CD4-positive, alpha-beta T cell (primary cell): ENCODE data around the gene SLC13A3. TPM values are rescaled to one million over a fixed set of nuclear protein-coding genes. Genes with fewer than 3 reads are reported as not detected.

ENCODE experiments used
- ATAC-seq: fragments of 200-7000 bp; cut with Tn5 transposase; one replicate; pipeline ENCODE4 v1.10.0; 2022; ENCODE audit warnings: mild to moderate bottlenecking; ENCODE audit not compliant: poor library complexity
- CTCF ChIA-PET: fragments of 350-600 bp; sonication (Branson Sonifier 250); formaldehyde crosslinking; loops from one replicate; lab custom pipeline; 2021; ENCODE audit warnings: antibody characterized with exemption, inconsistent platforms; lab: Charles Lee
- POLR2A ChIA-PET: fragments of 350-600 bp; sonication (Branson Sonifier 250); formaldehyde crosslinking; loops from one replicate; lab custom pipeline; 2021; ENCODE audit warnings: antibody characterized with exemption, inconsistent platforms; lab: Charles Lee
- DNase-seq, 14 experiments: peaks; one replicate each; pipeline ENCODE4 v3.0.0-alpha.2; 2013 to 2020; ENCODE audit warnings: mixed read lengths in 2 of 14
- H3K27ac ChIP-seq, 2 donors: one replicate each; pipeline versions ENCODE4 v1.5.1 to v1.7.0; 2013; ENCODE audit warnings: low read length in 2 of 2, low read depth in 1 of 2, mild to moderate bottlenecking in 1 of 2
- H3K27me3 ChIP-seq, 2 experiments: 1 replicate in 1 of 2; 2 replicates in 1 of 2; pipeline versions ENCODE4 v1.6.1 to v1.7.0; 2013; ENCODE audit warnings: low read length in 2 of 2, control low read depth in 1 of 2, mild to moderate bottlenecking in 1 of 2, moderate library complexity in 1 of 2; ENCODE audit not compliant: insufficient read depth in 2 of 2, control insufficient read depth in 1 of 2
- H3K36me3 ChIP-seq: one replicate; pipeline ENCODE4 v1.6.1; 2013; ENCODE audit warnings: low read length, control low read depth; ENCODE audit not compliant: insufficient read depth
- H3K4me1 ChIP-seq: one replicate; pipeline ENCODE4 v1.6.1; 2013; ENCODE audit warnings: low read length, control low read depth; ENCODE audit not compliant: insufficient read depth
- H3K4me3 ChIP-seq: one replicate; pipeline ENCODE4 v1.5.1; 2013; ENCODE audit warnings: mild to moderate bottlenecking, low read length, moderate library complexity
- H3K9me3 ChIP-seq, 2 experiments: 1 replicate in 1 of 2; 2 replicates in 1 of 2; pipeline versions ENCODE4 v1.6.1 to v1.7.0; 2013; ENCODE audit warnings: low read length in 2 of 2, mild to moderate bottlenecking in 2 of 2, control low read depth in 1 of 2, moderate library complexity in 1 of 2; ENCODE audit not compliant: control insufficient read depth in 1 of 2, insufficient read depth in 1 of 2
- H3K27ac Mint-ChIP-seq: one replicate; pipeline ENCODE4 v1.8.0; 2020; ENCODE audit warnings: mixed read lengths
- H3K27me3 Mint-ChIP-seq: one replicate; pipeline ENCODE4 v1.8.0; 2021; ENCODE audit warnings: mixed read lengths
- H3K36me3 Mint-ChIP-seq: one replicate; pipeline ENCODE4 v1.8.0; 2021; ENCODE audit warnings: low read depth, mixed read lengths
- H3K4me1 Mint-ChIP-seq: one replicate; pipeline ENCODE4 v1.8.0; 2021; ENCODE audit warnings: low read depth, mixed read lengths
- H3K4me3 Mint-ChIP-seq: one replicate; pipeline ENCODE4 v1.8.0; 2020; ENCODE audit warnings: mild to moderate bottlenecking, mixed read lengths
- H3K9me3 Mint-ChIP-seq: one replicate; pipeline ENCODE4 v1.8.0; 2020; ENCODE audit warnings: mixed read lengths
- intact Hi-C, 2 experiments: fragments of 100-400 bp; cut with DNase I in 1 of 2; cut with micrococcal nuclease in 1 of 2; formaldehyde crosslinking; loops; one replicate each; pipeline versions ENCODE4 v1.15.1 to v1.9.0; 2023 to 2025; cut with DNase I, micrococcal nuclease
- total RNA-seq, 174 experiments: library from RNA in 2 of 174; stranded (reverse) in 2 of 174; gene quantifications; one replicate each; pipeline ENCODE4 v1.2.3 and lab custom pipeline; 2021 to 2026
- TF ChIP-seq, protein P1 (sequence below): fragments of 200-600 bp; IDR thresholded peaks from one replicate; pipeline ENCODE4 v1.8.0; 2022; ENCODE audit warnings: antibody characterized with exemption, mild to moderate bottlenecking

Gene SLC13A3
- total RNA-seq, 2 experiments from 2014 or later = 0.28 TPM; not detected in 1

DNA sequence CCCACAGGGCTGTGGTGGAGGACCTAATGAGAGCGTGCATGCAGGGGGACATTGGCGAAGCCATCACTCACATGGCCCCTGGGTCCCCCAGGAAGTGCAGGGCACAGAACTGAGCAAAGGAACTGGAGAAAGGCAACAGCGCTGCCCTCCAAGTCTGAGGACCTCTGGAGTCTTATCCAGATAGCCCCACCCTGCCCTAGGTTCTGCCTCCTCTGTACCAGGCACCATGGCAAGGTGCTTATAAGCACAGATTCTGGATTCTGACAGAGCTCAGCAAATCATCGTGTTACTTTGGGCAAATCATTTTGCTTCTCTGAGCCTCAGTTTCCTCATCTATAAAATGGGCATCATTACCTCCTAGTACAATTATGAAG, 44.5 kb downstream of the SLC13A3 start:
- CTCF ChIA-PET = no interaction called here
- Mint-ChIP-seq H3K27ac (no peak overlapping the region), H3K27me3 (peaks cover 9% of the 10 kb centered on the region), H3K4me3 (no peak overlapping the region), H3K36me3 (no peaks in the 10 kb centered on the region), H3K9me3 (peaks cover 3% of the 10 kb centered on the region), H3K4me1 (no peaks in the 10 kb centered on the region)
- peaks cover 0 to 2% of the 10 kb centered on the region in 2 experiments for H3K27me3 ChIP-seq
- POLR2A ChIA-PET = no interaction called here
- H3K4me1 ChIP-seq = no peaks in the 10 kb centered on the region
- H3K4me3 ChIP-seq = no peak overlapping the region
- intact Hi-C loops = no loop called here
- TF ChIP-seq, protein P1, sequence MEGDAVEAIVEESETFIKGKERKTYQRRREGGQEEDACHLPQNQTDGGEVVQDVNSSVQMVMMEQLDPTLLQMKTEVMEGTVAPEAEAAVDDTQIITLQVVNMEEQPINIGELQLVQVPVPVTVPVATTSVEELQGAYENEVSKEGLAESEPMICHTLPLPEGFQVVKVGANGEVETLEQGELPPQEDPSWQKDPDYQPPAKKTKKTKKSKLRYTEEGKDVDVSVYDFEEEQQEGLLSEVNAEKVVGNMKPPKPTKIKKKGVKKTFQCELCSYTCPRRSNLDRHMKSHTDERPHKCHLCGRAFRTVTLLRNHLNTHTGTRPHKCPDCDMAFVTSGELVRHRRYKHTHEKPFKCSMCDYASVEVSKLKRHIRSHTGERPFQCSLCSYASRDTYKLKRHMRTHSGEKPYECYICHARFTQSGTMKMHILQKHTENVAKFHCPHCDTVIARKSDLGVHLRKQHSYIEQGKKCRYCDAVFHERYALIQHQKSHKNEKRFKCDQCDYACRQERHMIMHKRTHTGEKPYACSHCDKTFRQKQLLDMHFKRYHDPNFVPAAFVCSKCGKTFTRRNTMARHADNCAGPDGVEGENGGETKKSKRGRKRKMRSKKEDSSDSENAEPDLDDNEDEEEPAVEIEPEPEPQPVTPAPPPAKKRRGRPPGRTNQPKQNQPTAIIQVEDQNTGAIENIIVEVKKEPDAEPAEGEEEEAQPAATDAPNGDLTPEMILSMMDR = no peak
- ATAC-seq (no peak), DNase-seq (no peak)
- no peaks in the 10 kb centered on the region for H3K9me3 ChIP-seq
- H3K36me3 ChIP-seq = no peaks in the 10 kb centered on the region
- H3K27ac ChIP-seq = no peak overlapping the region

DNA sequence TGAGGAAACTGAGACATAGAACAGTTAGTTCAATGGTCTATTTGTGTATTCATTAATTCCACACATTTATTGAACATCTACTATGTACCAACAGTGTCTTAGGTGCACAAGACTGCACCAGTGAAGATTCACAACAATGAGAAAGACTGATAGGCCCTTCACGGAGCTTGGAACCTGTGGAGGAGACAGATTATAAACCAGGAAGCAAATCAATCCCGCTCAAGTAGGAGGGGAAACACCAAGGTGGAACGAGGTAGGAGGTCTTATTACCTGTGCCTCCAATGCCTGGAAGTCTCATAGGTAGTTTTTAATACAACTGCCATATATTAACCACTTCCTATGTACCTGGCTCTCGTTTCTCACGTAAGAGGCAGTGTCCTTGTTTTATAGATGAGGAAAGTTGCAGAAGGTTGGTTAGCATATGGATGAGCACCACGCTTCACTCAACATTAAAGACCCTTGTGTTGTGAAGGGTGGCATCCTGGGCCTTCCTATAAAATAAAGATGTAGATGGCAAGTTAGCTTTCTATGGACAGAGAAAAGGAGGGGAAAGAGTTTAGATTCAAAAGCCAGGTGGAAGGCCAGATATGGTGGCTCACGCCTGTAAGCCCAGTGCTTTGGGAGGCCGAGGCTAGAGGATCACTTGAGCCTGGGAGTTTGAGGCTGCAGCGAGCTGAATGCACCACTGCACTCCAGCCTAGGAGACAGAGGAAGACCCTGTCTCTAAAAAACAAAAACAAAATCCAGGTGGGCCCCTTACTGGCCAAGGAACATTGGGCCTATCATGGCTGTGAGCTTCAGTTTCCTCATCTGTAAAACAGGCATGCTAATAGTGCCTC, 45.1 kb downstream of the SLC13A3 start:
- Histone ChIP-seq H3K27me3 (peaks cover 0 to 2% of the 10 kb centered on the region in 2 experiments), H3K36me3 (no peaks in the 10 kb centered on the region), H3K27ac (no peak overlapping the region), H3K9me3 (no peaks in the 10 kb centered on the region), H3K4me1 (no peaks in the 10 kb centered on the region), H3K4me3 (no peak overlapping the region)
- no peaks in the 10 kb centered on the region for H3K4me1 Mint-ChIP-seq
- no peak overlapping the region for H3K4me3 Mint-ChIP-seq
- no peak for ATAC-seq
- ChIA-PET POLR2A (no interaction called here), CTCF (no interaction called here)
- H3K36me3 Mint-ChIP-seq = no peaks in the 10 kb centered on the region
- H3K27ac Mint-ChIP-seq = no peak overlapping the region
- peaks cover 4% of the 10 kb centered on the region for H3K27me3 Mint-ChIP-seq
- intact Hi-C loops = no loop called here
- TF ChIP-seq, protein P1 = no peak
- peaks cover 3% of the 10 kb centered on the region for H3K9me3 Mint-ChIP-seq
- DNase-seq = no peak

DNA sequence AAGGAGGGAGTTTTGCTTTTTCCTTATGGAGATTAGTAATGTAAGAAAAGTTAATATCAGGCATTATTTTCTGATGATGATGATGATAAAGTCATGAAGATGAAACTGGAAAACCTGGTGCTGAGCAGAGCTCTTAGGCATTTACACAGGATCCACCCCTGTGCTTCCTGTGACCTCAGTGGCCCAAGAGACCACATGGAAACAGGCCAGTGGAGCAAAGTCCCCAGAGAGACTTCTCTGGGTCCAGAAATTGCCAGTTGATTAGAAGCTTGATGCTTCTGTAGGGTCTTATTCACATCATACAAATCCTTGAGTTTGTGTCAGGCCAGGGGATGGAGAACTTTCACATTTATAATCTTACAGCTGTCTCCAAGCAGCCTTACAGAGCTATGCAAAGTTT, 46.1 kb downstream of the SLC13A3 start:
- no peak overlapping the region for H3K4me3 Mint-ChIP-seq
- no peaks in the 10 kb centered on the region for H3K27me3 Mint-ChIP-seq
- no peak overlapping the region for H3K27ac Mint-ChIP-seq
- no peak for ATAC-seq
- Histone ChIP-seq H3K27ac (no peak overlapping the region), H3K9me3 (no peaks in the 10 kb centered on the region), H3K27me3 (peaks cover 0 to 2% of the 10 kb centered on the region in 2 experiments), H3K4me3 (no peak overlapping the region), H3K36me3 (no peaks in the 10 kb centered on the region), H3K4me1 (no peaks in the 10 kb centered on the region)
- TF ChIP-seq, protein P1 = no peak
- DNase-seq = no peak
- no peaks in the 10 kb centered on the region for H3K36me3 Mint-ChIP-seq
- intact Hi-C loops = no loop called here
- POLR2A ChIA-PET = no interaction called here
- H3K9me3 Mint-ChIP-seq = no peaks in the 10 kb centered on the region
- no peaks in the 10 kb centered on the region for H3K4me1 Mint-ChIP-seq
- CTCF ChIA-PET = no interaction called here
